IPS DF 4.7 (cell line): Measurements from ENCODE around the gene LHFPL5.

Source experiments
- DNase-seq: peaks from one replicate; pipeline ENCODE4 v3.0.0-alpha.2; 2013; ENCODE audit warnings: low spot score; ENCODE audit errors: extremely low read depth

The LHFPL5 gene

DNA sequence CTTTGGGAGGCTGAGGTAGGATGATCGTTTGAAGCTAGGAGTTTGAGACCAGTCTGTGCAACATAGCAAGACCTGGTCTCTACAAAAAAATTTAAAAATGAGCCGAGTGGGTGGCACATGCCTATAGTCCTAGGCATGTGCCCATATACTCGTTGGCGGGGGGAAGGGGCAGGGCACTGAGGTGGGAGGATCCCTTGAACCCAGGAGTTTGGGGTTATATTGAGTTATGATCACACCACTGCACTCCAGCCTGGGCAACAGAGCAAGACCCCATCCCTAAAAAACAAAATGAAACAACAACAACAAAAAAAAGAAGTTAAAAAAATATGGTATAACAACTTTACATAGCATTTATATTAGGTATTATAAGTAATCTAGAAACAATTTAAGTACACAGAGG lies 47.8 kb downstream of the LHFPL5 start:
- DNase-seq: no peak

GRCh38 chr6:35856250-35856649 lies 51.1 kb downstream of the LHFPL5 start:
- DNase-seq: no peak

DNA sequence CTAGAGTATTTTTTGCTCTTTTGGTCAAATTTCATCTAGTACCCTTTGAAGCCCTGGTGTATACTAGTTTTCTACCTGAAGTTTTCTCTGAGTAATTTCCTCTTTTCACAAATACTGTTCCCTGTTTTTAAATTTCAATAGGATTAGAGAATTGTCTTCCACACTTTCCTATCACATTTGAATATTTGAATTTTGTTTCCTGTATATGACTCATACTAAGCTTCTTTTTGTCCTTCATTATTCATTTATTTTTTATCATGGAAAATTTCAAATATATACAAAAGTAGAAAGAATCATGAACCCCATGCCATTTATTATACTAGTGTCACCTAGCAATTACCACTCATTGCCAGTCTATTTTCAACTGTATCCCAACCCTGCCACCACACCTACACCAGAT lies 52.7 kb downstream of the LHFPL5 start:
- no peak for DNase-seq

DNA sequence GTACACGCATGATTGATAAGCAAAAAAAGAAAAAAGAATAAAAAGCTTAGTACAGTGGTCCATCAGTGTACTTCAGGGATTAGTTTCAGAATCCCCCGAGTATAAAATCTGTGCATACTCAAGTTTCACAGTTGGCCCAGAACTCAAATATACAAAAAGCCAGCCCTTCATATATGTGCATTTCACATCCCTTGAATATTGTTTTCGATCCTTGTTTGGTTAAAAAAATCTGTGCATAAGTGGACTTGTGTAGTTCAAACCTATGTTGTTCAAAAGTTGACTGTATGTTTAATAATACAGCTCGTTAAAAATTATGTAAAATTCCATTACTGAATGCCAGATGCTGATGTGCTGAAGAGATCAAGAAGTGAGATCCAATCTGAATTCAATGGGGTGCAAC lies 54.2 kb downstream of the LHFPL5 start:
- no peak for DNase-seq
